ENCODE measurements around the gene DUSP28.

DNA sequence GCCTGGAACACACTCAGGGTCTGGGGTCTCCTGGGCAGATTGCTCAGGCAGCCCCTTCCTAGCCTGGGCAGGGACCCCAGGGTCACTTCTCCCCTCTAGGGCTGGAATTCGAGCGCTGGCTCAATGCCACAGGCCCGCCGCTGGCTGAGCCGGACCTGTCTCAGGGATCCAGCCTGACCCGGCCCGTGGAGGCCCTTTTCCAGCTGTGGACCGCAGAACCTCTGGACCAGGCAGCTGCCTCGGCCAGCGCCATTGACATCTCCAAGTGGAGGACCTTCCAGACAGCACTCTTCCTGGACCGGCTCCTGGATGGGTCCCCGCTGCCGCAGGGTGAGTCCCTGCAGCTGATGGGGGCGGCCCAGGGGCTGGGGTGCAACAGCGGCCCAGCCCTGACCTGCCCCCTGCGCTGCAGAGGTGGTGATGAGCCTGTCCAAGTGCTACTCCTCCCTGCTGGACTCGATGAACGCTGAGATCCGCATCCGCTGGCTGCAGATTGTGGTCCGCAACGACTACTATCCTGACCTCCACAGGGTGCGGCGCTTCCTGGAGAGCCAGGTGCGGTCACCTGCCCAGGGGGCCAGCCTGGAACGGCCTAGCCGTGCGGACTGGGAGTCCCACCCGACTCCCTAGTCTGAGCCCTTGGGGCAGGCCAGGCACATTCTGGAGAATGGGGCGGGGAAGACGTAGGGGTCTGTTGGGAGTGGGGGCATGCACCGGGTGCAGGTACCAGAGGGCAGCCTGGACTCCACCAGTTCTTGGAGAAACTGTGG is 16.5 kb downstream of the DUSP28 start:
- TF ChIP-seq, protein P1, sequence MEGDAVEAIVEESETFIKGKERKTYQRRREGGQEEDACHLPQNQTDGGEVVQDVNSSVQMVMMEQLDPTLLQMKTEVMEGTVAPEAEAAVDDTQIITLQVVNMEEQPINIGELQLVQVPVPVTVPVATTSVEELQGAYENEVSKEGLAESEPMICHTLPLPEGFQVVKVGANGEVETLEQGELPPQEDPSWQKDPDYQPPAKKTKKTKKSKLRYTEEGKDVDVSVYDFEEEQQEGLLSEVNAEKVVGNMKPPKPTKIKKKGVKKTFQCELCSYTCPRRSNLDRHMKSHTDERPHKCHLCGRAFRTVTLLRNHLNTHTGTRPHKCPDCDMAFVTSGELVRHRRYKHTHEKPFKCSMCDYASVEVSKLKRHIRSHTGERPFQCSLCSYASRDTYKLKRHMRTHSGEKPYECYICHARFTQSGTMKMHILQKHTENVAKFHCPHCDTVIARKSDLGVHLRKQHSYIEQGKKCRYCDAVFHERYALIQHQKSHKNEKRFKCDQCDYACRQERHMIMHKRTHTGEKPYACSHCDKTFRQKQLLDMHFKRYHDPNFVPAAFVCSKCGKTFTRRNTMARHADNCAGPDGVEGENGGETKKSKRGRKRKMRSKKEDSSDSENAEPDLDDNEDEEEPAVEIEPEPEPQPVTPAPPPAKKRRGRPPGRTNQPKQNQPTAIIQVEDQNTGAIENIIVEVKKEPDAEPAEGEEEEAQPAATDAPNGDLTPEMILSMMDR (IDR thresholded peaks at IDR 0.05), result no peak
- no peak for TF ChIP-seq EZH2phosphoT487 (IDR thresholded peaks at IDR 0.05)
